Endothelial cell of umbilical vein (primary cell): ENCODE data around the gene THSD7B. TPM values are rescaled to one million over a fixed set of nuclear protein-coding genes. Genes with fewer than 3 reads are reported as not detected.

Source experiments
- BruUV-seq: library from RNA; stranded (reverse); fragments of 400-500 nt; replicated peaks from 2 replicates; lab custom pipeline; 2021; lab: Mats Ljungman, UMichigan
- CTCF ChIA-PET: fragments of 300-600, 350-600 bp; sonication (Branson Sonifier 250); formaldehyde crosslinking; loops from one replicate; lab custom pipeline; 2021; ENCODE audit warnings: antibody characterized with exemption, inconsistent platforms; lab: Charles Lee
- POLR2A ChIA-PET: fragments of 300-600, 350-600 bp; sonication (Branson Sonifier 250); formaldehyde crosslinking; loops from one replicate; lab custom pipeline; 2021; ENCODE audit warnings: antibody characterized with exemption, inconsistent platforms; lab: Charles Lee
- DNase-seq: peaks from one replicate; pipeline ENCODE4 v3.0.0-alpha.2; 2011; ENCODE audit warnings: low read depth, low spot score
- FAIRE-seq: peaks from 2 replicates; lab custom pipeline; 2011; peaks lifted over from hg19 to GRCh38; lab: Jason Lieb, UNC
- H2AFZ ChIP-seq: 2 replicates; pipeline ENCODE4 v1.6.0; 2012; ENCODE audit warnings: low read depth, low read length, control low read depth, inconsistent platforms
- H3K27ac ChIP-seq: 2 replicates; pipeline ENCODE4 v1.5.1; 2011; ENCODE audit warnings: low read depth, mild to moderate bottlenecking, control low read depth, low read length, moderate library complexity; ENCODE audit not compliant: insufficient read depth
- H3K27me3 ChIP-seq, 2 experiments: 2 replicates each; pipeline versions ENCODE4 v1.6.0 to v1.6.1; 2011; ENCODE audit warnings: low read length in 2 of 2, mixed read lengths in 1 of 2; ENCODE audit not compliant: control insufficient read depth in 2 of 2, insufficient read depth in 2 of 2
- H3K36me3 ChIP-seq, 2 experiments: 2 replicates in 1 of 2; 3 replicates in 1 of 2; pipeline ENCODE4 v1.5.1; 2011; ENCODE audit warnings: low read length in 2 of 2, mild to moderate bottlenecking in 1 of 2, moderate library complexity in 1 of 2; ENCODE audit not compliant: control insufficient read depth in 2 of 2, insufficient read depth in 2 of 2; ENCODE audit errors: extremely low read depth in 1 of 2
- H3K4me1 ChIP-seq: 3 replicates; pipeline ENCODE4 v1.5.1; 2011; ENCODE audit warnings: mild to moderate bottlenecking, low read length; ENCODE audit not compliant: control insufficient read depth, insufficient read depth; ENCODE audit errors: extremely low read depth
- H3K4me2 ChIP-seq: 2 replicates; pipeline ENCODE4 v1.6.1; 2011; ENCODE audit warnings: low read length, control low read depth, mixed read lengths; ENCODE audit not compliant: insufficient read depth
- H3K4me3 ChIP-seq, 3 experiments: fragments of 200-600 bp in 1 of 3; sonication (generic), shearing (Covaris generic) in 1 of 3; replicated peaks in 1 of 3; 2 replicates each; pipeline ENCODE4 v1.5.1; 2011 to 2016; ENCODE audit warnings: control low read depth in 3 of 3, low read length in 3 of 3, mild to moderate bottlenecking in 2 of 3, inconsistent platforms in 1 of 3, low read depth in 1 of 3, moderate library complexity in 1 of 3; ENCODE audit not compliant: insufficient read depth in 1 of 3
- H3K79me2 ChIP-seq: 2 replicates; pipeline ENCODE4 v1.6.0; 2012; ENCODE audit warnings: low read length, inconsistent platforms; ENCODE audit not compliant: control insufficient read depth, insufficient read depth
- H3K9ac ChIP-seq: replicated peaks from 2 replicates; pipeline ENCODE3; 2011; ENCODE audit warnings: low read length, control low read depth; ENCODE audit not compliant: insufficient read depth; ENCODE audit errors: extremely low read depth
- H3K9me1 ChIP-seq: replicated peaks from 3 replicates; pipeline ENCODE4 v1.6.0; 2011; ENCODE audit warnings: mild to moderate bottlenecking, low read length; ENCODE audit not compliant: control insufficient read depth, insufficient read depth; ENCODE audit errors: extremely low read depth
- H3K9me3 ChIP-seq: replicated peaks from 2 replicates; pipeline ENCODE4 v1.5.1; 2012; ENCODE audit warnings: low read length, inconsistent platforms; ENCODE audit not compliant: control insufficient read depth, insufficient read depth
- H4K20me1 ChIP-seq: replicated peaks from 2 replicates; pipeline ENCODE3; 2011; ENCODE audit warnings: mild to moderate bottlenecking, low read length; ENCODE audit not compliant: control insufficient read depth, insufficient read depth; ENCODE audit errors: extremely low read depth
- CTCF ChIP-seq, 2 donors: IDR thresholded peaks; 1 replicate in 1 of 2; 2 replicates in 1 of 2; pipeline ENCODE4 v1.5.1; 2011; ENCODE audit warnings: low read length in 2 of 2, mild to moderate bottlenecking in 2 of 2, moderate library complexity in 2 of 2, control low read depth in 1 of 2, inconsistent platforms in 1 of 2, low read depth in 1 of 2; ENCODE audit not compliant: insufficient read depth in 1 of 2; ENCODE audit errors: extremely low read depth in 1 of 2
- EZH2 ChIP-seq: IDR thresholded peaks from 2 replicates; pipeline ENCODE4 v1.6.1; 2012; ENCODE audit warnings: borderline replicate concordance, low read depth, mild to moderate bottlenecking, moderate library complexity, low read length, inconsistent platforms; ENCODE audit not compliant: severe bottlenecking
- FOS ChIP-seq: IDR thresholded peaks from 2 replicates; pipeline ENCODE4 v1.6.1; 2011; ENCODE audit warnings: mild to moderate bottlenecking, low read length, moderate library complexity, borderline replicate concordance; ENCODE audit not compliant: insufficient read depth
- GATA2 ChIP-seq: IDR thresholded peaks from 2 replicates; pipeline ENCODE4 v1.7.0; 2011; ENCODE audit warnings: low read depth, mild to moderate bottlenecking, moderate library complexity, mixed read lengths, low read length; ENCODE audit not compliant: insufficient read length, insufficient read depth
- JUN ChIP-seq: IDR thresholded peaks from 2 replicates; pipeline ENCODE4 v1.6.1; 2011; ENCODE audit warnings: borderline replicate concordance, low read depth; ENCODE audit not compliant: insufficient read length, insufficient read depth
- MAX ChIP-seq: IDR thresholded peaks from 2 replicates; pipeline ENCODE4 v1.6.1; 2011; ENCODE audit not compliant: insufficient read depth, insufficient read length
- MYC ChIP-seq: IDR thresholded peaks from one replicate; pipeline ENCODE4 v1.6.1; 2011; ENCODE audit warnings: mild to moderate bottlenecking, low read depth, low read length
- POLR2A ChIP-seq: IDR thresholded peaks from 2 replicates; pipeline ENCODE4 v1.6.1; 2012; ENCODE audit warnings: low read depth, mild to moderate bottlenecking, control low read depth, low read length
- POLR2AphosphoS5 ChIP-seq: IDR thresholded peaks from 2 replicates; pipeline ENCODE4 v1.6.1; 2012; ENCODE audit warnings: low read depth, mild to moderate bottlenecking, control low read depth, low read length, moderate library complexity; ENCODE audit not compliant: insufficient read depth
- dilution Hi-C: fragments of 300-500 bp; cut with MboI; formaldehyde crosslinking; loops from one replicate; pipeline ENCODE4 v1.15.0; 2019; ENCODE audit warnings: low sequenced_read_pairs; ENCODE audit not compliant: extremely low pct_ligation_motif_present
- intact Hi-C: fragments of 100-400 bp; cut with micrococcal nuclease; formaldehyde crosslinking; loops from one replicate; pipeline ENCODE4 v1.10.0; 2022
- polyA plus RNA-seq, 4 experiments: library from polyadenylated mRNA; depleted of rRNA in 3 of 4; stranded (reverse) in 3 of 4; unstranded in 1 of 4; fragments of >200 nt; gene quantifications; 2 replicates each; pipeline versions ENCODE4 v1.2.1 to v1.2.3, GENCODE V29; 2011 to 2012; ENCODE audit warnings: missing spikeins in 1 of 4
- total RNA-seq: library from RNA; stranded (reverse); gene quantifications from 2 replicates; pipeline ENCODE4 v1.2.3, GENCODE V29; 2021

Gene THSD7B
- total and polyA plus RNA-seq, 2 donors (not counting 3 experiments of a cell fraction or from before 2014, with no cell fraction given), result 0.04 TPM; not detected in 1

- no peak overlapping the region for H3K27ac ChIP-seq
- CTCF ChIA-PET, result no interaction called here
- BruUV-seq, result no TSS peak
These were observed 389.6 kb downstream of the THSD7B start for GRCh38 chr2:137154946-137155345.

More at GRCh38 chr2:137154946-137155345, 389.6 kb downstream of the THSD7B start:
- Histone ChIP-seq H4K20me1 (no peaks in the 10 kb centered on the region), H3K9ac (no peak overlapping the region), H3K27me3 (no peaks in the 10 kb centered on the region), H3K4me1 (no peaks in the 10 kb centered on the region), H3K4me2 (no peak overlapping the region), H3K9me1 (no peaks in the 10 kb centered on the region), H3K79me2 (no peaks in the 10 kb centered on the region), H3K9me3 (no peaks in the 10 kb centered on the region), H3K4me3 (no peak overlapping the region), H2AFZ (no peak overlapping the region), H3K36me3 (no peaks in the 10 kb centered on the region)
- dilution Hi-C loops, result no loop called here
- TF ChIP-seq MAX (no peak), CTCF (IDR thresholded peaks at IDR 0.05; ENCODE audit: extremely low read depth in 1 of 2, insufficient read depth in 1 of 2, low read depth in 1 of 2, low read length in 2 of 2) (no peak), POLR2AphosphoS5 (no peak), JUN (no peak), POLR2A (no peak), MYC (no peak), FOS (no peak), EZH2 (no peak), GATA2 (no peak)
- no peak for DNase-seq
- FAIRE-seq, result no peak
- POLR2A ChIA-PET, result no interaction called here
- intact Hi-C loops, result no loop called here
